Stimulated activated CD8-positive, alpha-beta memory T cell treated with anti-CD3 and anti-CD28 coated beads, Interleukin-15, amount 100 ng/mL, for 1 hour (primary cell): ENCODE data around the gene LCN15.

ENCODE experiments used
- DNase-seq: peaks from one replicate; pipeline ENCODE4 v3.0.0-alpha.2; 2020; ENCODE audit warnings: low read depth

Gene LCN15

DNA sequence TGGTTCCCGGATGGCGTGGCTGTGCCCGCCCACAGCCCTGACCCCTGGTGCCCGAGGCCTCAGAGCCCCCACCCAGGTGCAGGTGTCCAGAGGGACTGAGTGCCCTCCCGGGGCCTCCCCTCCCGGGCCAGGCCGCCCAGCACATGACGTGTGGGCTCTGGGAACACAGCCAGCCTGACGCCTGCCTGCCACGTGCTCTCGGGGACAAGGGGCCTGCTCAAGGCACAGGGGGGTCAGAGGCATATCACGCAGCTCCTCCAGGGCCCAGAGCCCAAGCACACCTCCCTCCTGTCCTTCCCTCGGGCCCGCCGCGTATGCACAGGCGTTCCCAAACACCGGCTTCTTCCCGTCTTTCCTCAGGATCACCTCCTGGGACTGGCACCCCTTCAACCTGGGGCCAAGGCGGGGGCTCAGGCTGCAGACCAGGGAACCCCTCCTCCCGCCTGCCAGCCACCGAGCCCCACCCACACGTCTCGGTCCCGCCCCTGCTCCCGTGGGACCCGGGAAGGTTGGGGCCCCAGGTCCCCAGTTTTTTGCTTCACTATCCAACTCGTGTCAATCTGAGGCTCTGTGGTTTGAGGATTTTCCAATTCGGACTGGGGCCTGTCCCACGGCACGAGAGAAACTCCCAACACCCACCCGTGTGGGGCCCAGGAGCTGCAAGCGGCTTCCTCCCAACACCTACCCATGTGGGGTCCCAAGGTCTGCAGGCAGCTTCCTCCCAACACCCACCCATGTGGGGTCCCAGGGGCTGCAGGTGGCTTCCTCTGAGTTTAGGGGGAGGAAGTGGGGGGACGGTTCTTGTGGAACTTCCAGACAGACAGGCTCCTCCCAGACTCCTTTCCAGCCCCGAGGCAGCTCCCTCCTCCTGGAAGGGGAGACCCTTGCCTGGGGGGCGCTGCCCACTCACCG is 23.1 kb downstream of the LCN15 start:
- no peak for DNase-seq

DNA sequence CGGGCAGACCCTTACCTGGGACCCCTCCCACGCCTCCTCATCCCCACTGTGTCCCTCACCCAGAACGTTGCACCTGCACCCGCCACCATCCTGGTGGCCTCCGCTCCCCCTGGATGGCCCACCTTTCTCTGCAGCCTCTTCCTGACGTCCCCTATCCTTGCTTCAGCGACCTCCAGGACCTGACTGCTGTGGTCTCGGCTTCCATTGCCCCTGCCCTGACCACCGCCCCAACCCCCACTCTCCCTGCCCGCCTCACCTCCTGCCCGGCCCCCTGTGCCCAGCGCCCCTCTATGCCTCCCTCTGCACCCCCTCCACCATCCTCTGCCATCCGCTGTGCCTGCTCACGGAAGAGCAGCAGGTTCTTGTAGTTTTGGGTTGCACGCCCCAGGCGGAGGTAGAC is 23.8 kb downstream of the LCN15 start:
- no peak for DNase-seq

DNA sequence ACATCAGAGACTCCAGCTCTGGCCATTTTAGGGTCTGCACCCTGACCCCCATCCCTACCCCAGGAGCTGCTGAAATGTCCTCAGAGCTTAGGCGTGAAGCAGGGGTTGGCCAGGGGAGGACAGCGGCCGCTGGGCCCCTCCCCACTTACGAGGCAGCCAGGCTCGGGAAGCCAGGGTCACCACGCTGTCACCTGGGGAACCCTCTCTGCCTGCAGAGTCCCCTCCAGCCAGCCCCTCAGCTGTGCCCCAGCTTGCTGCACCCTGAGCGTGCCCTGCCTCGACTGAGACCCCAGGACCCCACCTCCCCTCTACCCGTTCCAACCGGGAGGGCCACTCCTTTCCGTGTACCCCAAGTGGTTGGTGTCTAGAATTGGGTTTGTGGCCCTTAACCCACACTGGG is 24.2 kb downstream of the LCN15 start:
- no peak for DNase-seq

DNA sequence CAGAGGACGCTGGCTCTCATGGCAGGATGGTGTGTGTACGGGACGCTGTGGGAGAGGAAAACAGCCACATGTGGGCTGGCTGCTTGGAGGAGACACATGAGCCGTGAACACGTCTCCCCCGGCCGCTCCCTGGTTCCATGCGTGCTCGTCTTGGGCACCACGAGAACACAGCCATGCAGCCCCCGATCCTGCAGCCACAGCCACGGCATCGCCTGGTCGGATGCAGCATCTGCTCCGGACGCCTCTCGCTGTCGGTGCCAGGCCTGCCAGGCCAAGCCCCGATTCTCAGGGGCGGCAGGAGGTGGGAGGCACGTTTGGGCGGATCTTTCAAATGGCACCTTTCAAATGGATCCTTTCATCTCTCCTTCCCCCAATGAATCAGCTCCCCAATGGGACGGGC is 24.8 kb downstream of the LCN15 start:
- DNase-seq = no peak

DNA sequence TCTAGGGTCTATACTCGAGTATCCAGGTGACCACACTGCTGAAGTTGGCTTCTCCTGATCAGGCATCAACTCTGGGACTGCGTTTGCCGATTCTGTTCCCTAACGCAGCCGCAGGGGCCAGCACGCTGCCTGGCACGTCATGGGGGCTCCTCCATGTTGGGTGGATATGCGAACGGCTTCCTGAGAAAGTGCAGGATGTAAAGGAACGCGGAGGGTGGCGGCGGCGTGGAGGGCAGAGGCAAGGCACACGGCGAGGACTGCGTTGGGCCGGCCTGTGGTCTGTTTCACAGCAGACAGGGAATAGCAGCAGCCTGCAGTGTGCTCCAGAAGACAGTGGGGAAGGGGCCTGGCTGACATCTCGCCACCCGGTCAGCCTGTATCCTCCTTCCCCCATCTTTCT is 25.4 kb downstream of the LCN15 start:
- DNase-seq = no peak

DNA sequence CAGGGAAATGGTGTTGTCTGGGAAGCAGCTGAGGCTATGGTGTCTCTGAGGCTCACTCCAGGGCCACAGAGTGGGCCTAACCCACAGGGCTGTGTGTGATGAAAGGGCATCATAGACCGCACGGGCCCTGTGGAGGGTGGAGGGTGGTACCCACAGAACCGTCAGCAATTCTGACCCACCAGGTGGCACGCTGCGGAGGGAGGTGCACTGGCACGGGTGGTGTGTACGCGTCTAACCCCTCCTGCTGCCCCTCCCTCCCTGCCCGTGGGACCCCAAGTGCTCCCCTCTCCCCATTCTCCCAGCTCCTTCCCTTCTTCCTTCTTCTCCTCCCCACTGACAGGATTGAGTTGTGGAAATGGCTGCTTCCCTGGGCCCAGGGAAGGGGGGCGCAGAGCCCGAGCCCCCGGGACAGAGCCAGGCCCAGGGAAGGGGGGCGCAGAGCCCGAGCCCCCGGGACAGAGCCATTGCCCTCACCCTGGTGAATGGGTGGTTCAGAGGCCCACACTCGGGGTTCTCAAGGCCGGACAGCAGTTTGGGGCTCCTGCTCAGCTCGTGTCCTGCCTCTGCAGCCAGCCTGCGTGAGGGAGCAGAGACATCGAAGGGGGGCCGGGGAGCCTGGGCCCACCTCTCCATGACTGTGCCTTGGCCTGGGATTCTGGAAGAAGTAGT is 28.4 kb downstream of the LCN15 start:
- no peak for DNase-seq

DNA sequence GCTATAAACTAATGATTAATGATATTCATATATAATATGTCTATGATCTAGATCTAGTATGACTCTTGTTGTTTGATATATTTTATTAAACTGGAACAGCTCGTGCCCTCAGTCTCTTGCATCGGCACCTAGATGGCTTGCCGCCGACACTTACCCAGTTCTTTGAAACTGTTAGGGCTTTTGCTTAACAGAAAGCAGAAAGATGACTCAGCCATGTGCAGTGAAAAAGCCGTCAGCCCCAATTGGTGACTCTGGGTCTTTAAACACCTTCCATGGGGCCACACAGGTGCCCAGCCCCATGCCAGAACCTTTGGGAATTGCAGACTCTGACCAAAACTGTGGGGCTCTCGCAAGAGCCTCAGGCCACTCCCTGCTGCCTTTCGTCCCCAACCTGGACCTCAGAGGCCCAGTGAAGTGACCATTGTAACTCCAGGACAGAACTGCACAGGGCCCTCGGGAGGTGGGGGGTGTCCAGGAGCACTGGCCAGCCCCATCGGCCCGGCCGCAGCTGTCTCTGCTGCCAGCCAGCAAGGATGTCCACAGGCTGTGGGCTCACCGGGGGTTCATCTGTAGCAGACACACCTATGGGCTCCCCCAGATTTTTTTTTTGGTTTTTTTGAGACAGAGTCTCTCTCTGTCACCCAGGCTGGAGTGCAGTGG is 29.4 kb downstream of the LCN15 start:
- no peak for DNase-seq

DNA sequence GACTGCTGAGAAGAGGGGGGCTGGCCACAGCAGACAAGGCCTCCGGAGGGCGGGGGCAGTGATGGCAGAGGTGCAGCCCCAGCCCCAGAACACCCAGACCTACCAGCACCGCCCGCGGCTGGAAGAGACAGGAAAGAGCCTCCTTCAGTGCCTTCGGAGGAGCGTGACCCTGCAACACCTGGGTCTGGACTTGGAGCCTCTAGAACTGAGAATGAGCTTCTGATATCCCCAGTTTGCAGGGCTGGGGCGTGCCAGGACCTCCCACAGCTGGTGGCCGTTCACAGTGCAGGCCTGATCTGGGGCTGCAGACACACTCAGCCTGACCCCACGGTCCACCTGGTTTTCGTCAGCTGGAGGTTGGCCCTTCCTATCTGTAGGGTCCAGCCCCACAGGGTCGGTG is 30.7 kb downstream of the LCN15 start:
- no peak for DNase-seq

DNA sequence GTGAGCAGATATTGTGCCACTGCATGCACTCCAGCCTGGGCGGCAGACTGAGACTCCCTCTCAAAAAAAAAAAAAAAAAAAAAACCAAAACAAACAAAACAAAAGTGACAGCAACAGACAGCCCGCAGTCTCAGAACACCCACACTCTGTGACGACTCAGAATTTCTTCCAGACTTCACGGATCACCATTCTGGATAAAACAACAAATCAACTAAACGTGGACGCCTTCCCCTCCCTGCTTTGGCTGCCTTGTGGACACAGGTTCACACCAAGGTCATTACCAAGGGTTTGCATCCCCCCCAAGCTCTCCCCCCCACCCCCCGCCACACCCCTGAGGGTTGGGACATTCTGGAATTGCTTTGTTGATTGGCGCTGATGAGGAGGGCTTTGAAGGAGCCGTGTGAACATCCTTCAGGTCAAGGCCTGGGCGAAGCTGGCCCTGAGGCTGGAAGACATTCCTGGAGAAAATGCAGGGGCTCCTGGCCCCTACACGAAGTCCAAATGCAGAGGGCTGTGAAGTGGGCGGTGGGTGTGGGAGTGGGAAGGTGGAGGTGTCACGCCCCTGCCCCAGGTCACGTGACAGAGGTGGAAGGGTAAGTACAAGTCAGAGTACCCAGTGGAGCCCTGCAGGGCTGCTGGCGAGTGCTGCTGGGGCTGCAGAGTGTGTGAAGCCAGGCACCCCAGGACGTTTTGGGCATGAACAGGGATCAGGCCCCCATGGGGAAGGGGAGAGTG is 31.7 kb downstream of the LCN15 start:
- DNase-seq = no peak

DNA sequence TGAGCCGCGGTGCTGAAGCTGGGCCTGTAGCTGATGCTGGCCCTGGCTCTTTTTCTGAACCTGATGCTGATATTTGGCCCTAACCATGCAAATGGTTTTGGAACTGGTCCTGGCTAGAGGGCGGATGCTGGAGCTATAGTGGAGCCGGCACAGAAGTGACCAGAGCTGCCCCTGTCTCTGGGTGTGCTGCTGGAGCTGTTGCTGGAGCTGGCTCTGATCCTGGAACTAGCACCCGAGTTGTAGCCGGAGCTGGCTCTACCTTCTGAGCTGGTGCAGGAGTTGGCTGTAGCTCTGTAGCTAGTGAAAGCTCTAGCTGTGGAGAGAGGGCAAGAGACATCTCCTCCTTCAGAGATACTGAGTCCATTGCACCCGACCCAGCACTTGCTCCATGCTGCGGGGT is 34.4 kb downstream of the LCN15 start:
- no peak for DNase-seq

DNA sequence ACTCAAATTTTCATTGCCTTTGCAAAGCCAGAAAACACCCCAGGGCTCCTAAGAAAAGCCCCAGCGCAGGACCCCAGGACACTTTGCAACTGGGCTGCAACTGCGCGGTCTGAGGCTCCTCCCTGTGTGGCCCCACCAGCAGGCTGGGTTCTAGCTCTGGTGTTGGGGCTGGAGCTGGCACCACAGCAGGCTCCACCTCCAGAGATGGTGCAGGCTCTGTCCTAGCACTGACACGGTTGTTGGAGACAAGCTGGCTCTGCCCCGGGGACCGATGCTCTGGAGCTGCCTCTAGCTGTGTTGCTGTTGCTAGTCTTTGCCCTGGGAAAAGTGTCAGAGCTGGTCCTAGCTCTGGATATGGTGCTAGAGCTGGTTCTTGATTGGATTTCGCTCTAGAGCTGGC is 35.2 kb downstream of the LCN15 start:
- no peak for DNase-seq

DNA sequence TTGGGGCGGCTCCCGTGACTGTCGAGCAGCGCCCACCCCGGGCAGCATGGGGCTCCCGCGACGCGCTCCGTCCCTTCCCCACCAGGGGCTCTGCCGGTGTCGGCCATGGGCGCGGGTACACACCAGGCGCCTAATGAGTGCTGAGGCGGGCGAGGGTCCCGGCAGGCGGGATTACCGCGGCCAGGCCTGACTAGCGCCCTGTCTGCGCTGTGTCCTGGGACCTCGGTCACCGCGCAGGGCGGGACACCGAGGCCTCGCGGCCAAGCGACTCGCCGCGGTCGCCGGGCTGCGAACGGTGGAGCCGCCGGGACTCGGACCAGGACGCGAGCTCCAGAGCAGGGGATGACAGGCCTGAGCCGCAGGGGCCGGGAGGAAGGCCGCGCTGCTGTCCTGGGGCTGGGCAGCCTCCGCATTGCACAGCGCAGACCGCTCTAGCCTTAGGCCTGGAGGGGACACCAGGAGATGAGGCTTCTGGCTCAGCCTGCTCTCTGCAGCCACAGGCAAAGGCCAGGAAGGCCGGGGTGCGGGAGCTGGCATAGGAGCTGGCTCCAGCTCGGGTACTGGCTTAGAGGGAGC is 35.7 kb downstream of the LCN15 start:
- DNase-seq = no peak

DNA sequence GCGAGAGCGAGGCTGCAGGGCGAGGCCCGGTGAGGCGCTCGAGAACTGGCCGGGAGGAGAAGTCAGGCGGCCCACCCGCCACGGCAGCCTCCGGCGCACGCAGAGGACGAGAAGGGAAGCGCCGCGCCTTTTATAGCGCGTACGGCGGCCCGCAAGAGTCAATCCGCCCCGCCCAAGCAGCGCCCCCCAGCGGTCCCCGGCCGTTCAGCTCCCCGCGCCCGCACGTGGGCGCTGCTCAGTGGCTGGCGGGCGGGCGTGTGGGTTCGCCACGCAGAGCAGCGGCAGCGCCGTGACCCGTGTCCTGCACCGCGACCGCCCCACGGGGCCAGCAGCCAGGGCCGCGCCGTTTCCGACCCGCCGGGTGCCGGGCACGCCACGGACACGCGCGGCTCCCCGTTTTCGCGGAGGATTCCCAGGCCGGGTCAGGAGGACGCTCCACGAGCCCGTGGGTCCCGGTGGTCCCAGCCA is 36.2 kb downstream of the LCN15 start:
- DNase-seq = peak; percentile 84

DNA sequence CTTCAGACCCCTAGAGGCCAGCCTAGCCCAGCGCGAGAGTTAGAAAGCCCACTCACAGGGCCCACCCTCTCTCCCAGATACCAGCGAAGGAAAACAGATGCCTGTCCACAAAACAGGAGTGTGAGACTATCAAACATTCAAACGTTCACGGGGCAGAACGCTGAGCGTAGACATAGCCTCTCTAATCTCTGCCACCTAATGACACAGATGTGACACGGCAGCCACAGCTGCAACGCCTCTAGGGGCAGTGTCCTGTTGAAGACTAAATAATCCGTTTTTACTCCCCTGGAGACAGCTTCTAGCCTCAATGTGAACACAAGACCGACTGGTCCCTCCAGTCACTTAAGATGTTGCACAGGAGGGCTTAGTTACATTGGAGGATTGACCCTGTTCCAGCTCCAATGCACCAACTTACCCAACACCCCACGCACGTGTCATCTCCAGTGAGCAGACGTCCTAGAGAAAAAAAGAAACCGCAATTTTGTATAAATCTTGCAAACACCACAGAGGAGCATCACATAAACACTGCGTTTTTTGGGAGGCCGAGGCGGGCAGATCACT is 37.6 kb downstream of the LCN15 start:
- no peak for DNase-seq

DNA sequence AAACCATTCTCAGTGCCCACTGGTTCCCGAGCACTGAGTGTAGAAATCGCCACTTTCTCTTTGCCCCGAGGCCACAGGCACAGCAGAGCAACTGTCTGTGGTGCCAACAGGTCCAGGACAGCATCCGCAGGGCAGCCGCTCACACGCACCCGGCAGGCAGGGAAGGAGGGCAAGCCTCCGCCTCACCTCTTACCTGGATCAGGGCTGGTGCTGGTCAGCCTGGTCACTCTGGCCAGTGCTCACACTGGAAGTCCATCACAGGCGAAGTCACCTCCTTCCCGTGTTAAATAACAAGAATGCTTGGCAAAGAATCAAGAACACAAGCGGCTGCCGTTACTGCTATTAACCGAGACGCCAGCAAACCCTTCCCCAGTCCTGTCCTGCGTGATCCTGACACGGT is 38.2 kb downstream of the LCN15 start:
- no peak for DNase-seq

DNA sequence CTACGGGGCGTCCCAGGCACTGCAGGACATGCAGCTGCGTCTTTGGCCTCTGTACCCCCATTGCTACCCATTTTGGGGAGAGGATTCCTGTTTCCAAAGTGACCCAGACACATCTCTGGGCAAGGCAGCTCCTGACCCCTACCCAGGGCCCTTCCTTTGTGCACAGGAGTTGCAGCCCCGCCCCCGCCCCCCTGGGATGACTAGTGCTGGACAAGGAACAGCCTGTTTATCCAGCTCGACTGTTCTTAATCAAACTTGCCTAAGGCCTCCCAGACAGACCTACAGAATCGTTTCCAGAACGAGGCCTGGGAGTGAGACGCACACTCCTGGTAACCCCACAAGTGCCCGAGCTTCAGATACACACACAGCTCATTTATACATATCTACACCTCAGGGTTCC is 38.7 kb downstream of the LCN15 start:
- DNase-seq = no peak

DNA sequence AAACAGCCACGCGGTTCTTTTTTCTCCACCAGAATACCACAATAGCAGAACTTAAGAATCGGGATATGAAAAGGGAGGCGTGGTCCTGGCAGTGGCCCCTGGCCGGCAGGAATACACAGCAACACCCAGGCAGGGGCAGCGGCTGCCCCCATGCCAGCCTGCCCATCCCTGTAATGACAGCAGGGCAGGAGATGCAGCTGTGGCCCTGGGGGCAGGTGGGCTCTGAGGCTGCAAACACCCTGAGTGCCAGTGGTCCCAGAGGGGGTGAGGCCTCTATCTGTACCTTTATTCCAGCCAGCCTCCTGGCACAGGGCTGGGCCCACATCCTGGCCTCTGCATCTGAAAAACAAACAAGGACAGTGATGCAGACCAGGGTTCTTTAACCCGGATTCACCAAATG is 39.5 kb downstream of the LCN15 start:
- no peak for DNase-seq

DNA sequence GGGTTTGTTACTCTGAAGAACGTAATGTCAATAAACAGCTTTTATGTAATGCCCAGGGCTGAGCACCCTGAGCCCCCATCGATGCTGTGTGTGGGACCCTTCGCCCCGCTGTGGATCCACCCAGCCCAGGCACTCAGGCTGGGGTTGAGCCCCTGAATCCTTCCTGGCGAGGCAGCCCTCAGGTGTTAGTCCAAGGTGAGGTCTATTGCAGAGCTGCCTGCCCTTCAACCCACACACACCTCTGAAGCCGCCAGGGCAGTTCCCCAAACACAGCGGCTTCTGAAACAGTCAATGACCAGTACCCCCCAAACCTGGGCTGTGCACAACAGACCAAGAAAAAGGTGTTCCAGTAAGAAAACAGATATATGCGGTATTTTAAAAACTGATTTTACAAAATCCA is 40.3 kb downstream of the LCN15 start:
- no peak for DNase-seq

DNA sequence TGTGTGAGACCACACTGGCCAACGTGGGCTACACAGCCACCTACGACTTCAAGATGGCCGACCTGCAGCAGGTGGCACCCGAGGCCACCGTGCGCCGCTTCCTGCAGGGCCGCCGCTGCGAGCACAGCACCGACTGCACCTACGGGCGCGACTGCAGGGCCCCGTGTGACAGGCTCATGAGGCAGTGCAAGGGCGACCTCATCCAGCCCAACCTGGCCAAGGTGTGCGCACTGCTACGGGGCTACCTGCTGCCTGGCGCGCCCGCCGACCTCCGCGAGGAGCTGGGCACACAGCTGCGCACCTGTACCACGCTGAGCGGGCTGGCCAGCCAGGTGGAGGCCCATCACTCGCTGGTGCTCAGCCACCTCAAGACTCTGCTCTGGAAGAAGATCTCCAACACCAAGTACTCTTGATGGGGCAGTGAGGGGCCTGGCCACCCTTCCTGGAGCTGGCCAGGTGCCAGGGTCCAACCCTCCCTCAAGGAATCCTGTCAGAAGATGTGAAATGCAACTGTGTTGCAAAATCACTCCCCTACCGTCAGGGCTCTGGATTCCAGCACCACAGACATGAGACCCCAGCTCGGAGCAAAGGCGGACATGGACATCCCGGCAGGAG is 40.8 kb downstream of the LCN15 start:
- no peak for DNase-seq

DNA sequence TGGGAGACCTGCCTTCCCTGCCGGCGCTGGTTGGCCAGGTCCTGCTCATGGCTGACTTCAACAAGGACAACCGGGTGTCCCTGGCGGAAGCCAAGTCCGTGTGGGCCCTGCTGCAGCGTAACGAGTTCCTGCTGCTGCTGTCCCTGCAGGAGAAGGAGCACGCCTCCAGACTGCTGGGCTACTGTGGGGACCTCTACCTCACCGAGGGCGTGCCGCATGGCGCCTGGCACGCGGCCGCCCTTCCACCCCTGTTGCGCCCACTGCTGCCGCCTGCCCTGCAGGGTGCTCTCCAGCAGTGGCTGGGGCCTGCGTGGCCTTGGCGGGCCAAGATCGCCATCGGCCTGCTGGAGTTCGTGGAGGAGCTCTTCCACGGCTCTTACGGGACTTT is 41.4 kb downstream of the LCN15 start:
- no peak for DNase-seq
